SK-N-MC (cell line): ENCODE data around the gene VARS1.

Experiments used
- EZH2 ChIP-seq: fragments of 200-600 bp; sonication (generic); IDR thresholded peaks from one replicate; pipeline ENCODE4 v1.6.1; 2017; ENCODE audit warnings: antibody characterized with exemption
- POLR2AphosphoS5 ChIP-seq: IDR thresholded peaks from 2 replicates; pipeline ENCODE4 v1.6.1; 2012; ENCODE audit warnings: mild to moderate bottlenecking, low read depth, low read length, borderline replicate concordance

DNA sequence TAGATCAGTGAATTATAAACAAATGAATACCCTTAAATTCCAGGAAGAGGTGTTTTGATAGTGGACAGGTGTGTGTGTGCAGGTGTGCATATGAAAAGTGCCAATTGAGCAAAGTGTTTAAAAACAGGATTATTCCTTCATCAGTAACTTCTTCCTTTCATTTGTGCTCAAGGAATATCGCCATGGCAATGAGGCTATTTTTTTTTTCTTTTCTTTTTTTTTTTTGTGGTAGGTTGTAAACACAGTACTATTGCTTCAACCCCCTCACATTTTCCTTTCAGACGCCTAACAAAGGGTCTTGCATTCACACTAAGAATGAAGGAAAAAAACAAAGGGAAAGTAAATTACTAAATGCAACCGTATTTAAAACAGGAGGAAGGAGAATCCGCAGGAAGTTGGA lies 30.0 kb upstream of the VARS1 start:
- TF ChIP-seq POLR2AphosphoS5 = no peak
- TF ChIP-seq EZH2 = no peak
